BLaER1 treated with 17β-estradiol and CSF1 and Interleukin-3, amounts not matched to agents 10 nM and 100 nM (cell line): ENCODE results near the gene DLGAP1.

Source experiments
- H3K27ac ChIP-seq, 11 experiments: shearing (Covaris generic); formaldehyde crosslinking; 2 replicates each; pipeline ENCODE4 v1.8.1; 2022
- H3K27me3 ChIP-seq, 11 experiments: shearing (Covaris generic); formaldehyde crosslinking; 2 replicates each; pipeline ENCODE4 v1.8.1; 2022
- H3K36me3 ChIP-seq, 11 experiments: shearing (Covaris generic); formaldehyde crosslinking; 2 replicates each; pipeline ENCODE4 v1.8.1; 2022
- H3K4me1 ChIP-seq, 10 experiments: shearing (Covaris generic); formaldehyde crosslinking; 2 replicates each; pipeline ENCODE4 v1.8.1; 2022
- H3K4me2 ChIP-seq, 11 experiments: shearing (Covaris generic); formaldehyde crosslinking; 2 replicates each; pipeline ENCODE4 v1.8.1; 2022
- H3K4me3 ChIP-seq, 10 experiments: shearing (Covaris generic); formaldehyde crosslinking; 2 replicates each; pipeline ENCODE4 v1.8.1; 2022
- H3K9ac ChIP-seq, 11 experiments: shearing (Covaris generic); formaldehyde crosslinking; 2 replicates each; pipeline ENCODE4 v1.8.1; 2022
- H3K9me3 ChIP-seq, 11 experiments: shearing (Covaris generic); formaldehyde crosslinking; replicated peaks in 1 of 11; 2 replicates each; pipeline ENCODE4 v1.8.1; 2022
- H4K20me1 ChIP-seq, 11 experiments: shearing (Covaris generic); formaldehyde crosslinking; 2 replicates each; pipeline ENCODE4 v1.8.1; 2022
- Cebpa-rat ChIP-seq, 11 experiments: shearing (Covaris generic); IDR thresholded peaks; 2 replicates each; pipeline ENCODE4 v1.8.1; 2022

The DLGAP1 gene

GRCh38 chr18:3773303-3773702, 681.8 kb downstream of the DLGAP1 start:
- no peaks in the 10 kb centered on the region for H4K20me1 ChIP-seq
- H3K9ac ChIP-seq = no peak overlapping the region
- no peak overlapping the region for H3K4me2 ChIP-seq
- no peaks in the 10 kb centered on the region for H3K36me3 ChIP-seq
- peaks cover 0 to 6% (median 0%) of the 10 kb centered on the region in 10 experiments; a peak in 1 of 20 replicates for H3K4me1 ChIP-seq
- H3K4me3 ChIP-seq = no peak overlapping the region
- no peak for TF ChIP-seq Cebpa-rat (IDR thresholded peaks at IDR 0.05)
- peaks cover 0 to 17% (median 3%) of the 10 kb centered on the region in 11 experiments; a peak in 5 of 22 replicates for H3K9me3 ChIP-seq
- peaks cover 0 to 13% (median 9%) of the 10 kb centered on the region in 11 experiments; a peak in 12 of 22 replicates for H3K27me3 ChIP-seq
- no peak overlapping the region for H3K27ac ChIP-seq

- Histone ChIP-seq H3K36me3 (no peaks in the 10 kb centered on the region), H3K27me3 (peaks cover 0 to 13% (median 9%) of the 10 kb centered on the region in 11 experiments; a peak in 12 of 22 replicates), H3K4me1 (peaks cover 0 to 6% (median 0%) of the 10 kb centered on the region in 10 experiments; a peak in 1 of 20 replicates), H4K20me1 (no peaks in the 10 kb centered on the region), H3K9me3 (peaks cover under 1 to 19% (median 5%) of the 10 kb centered on the region in 11 experiments; a peak in 21 of 22 replicates), H3K27ac (peak overlapping the region in 1 of 11 experiments; percentile 11; a peak in 1 of 22 replicates), H3K4me2 (peak overlapping the region in 10 of 11 experiments; percentile 1 to 84 (median 40); a peak in 17 of 22 replicates), H3K4me3 (peak overlapping the region in 2 of 10 experiments; percentile 12 to 27; a peak in 2 of 20 replicates), H3K9ac (no peak overlapping the region)
- TF ChIP-seq Cebpa-rat (IDR thresholded peaks at IDR 0.05) = no peak
Measured at GRCh38 chr18:3771121-3771971, 683.8 kb downstream of the DLGAP1 start.

- no peak overlapping the region for H3K4me3 ChIP-seq
- no peak for TF ChIP-seq Cebpa-rat (IDR thresholded peaks at IDR 0.05)
- no peak overlapping the region for H3K9ac ChIP-seq
- H3K27ac ChIP-seq = no peak overlapping the region
- no peaks in the 10 kb centered on the region for H3K4me1 ChIP-seq
- H3K4me2 ChIP-seq = no peak overlapping the region
- peaks cover 27 to 47% (median 34%) of the 10 kb centered on the region in 11 experiments for H3K9me3 ChIP-seq
- no peaks in the 10 kb centered on the region for H4K20me1 ChIP-seq
- H3K36me3 ChIP-seq = no peaks in the 10 kb centered on the region
- H3K27me3 ChIP-seq = no peaks in the 10 kb centered on the region
Measured at GRCh38 chr18:3761266-3761665, 693.8 kb downstream of the DLGAP1 start.

- TF ChIP-seq Cebpa-rat (IDR thresholded peaks at IDR 0.05) = no peak
- H3K4me3 ChIP-seq = no peak overlapping the region
- H3K9ac ChIP-seq = no peak overlapping the region
- H3K4me2 ChIP-seq = no peak overlapping the region
- no peak overlapping the region for H3K27ac ChIP-seq
- H3K4me1 ChIP-seq = no peaks in the 10 kb centered on the region
- no peaks in the 10 kb centered on the region for H3K27me3 ChIP-seq
- H3K36me3 ChIP-seq = no peaks in the 10 kb centered on the region
- no peaks in the 10 kb centered on the region for H4K20me1 ChIP-seq
- peaks cover 22 to 47% (median 30%) of the 10 kb centered on the region in 11 experiments for H3K9me3 ChIP-seq
Measured at GRCh38 chr18:3760741-3761140, 694.4 kb downstream of the DLGAP1 start.

- TF ChIP-seq Cebpa-rat (IDR thresholded peaks at IDR 0.05) = no peak
- Histone ChIP-seq H3K9me3 (peaks cover 10 to 37% (median 16%) of the 10 kb centered on the region in 11 experiments), H3K27ac (no peak overlapping the region), H4K20me1 (no peaks in the 10 kb centered on the region), H3K27me3 (no peaks in the 10 kb centered on the region), H3K36me3 (no peaks in the 10 kb centered on the region), H3K4me3 (no peak overlapping the region), H3K9ac (no peak overlapping the region), H3K4me2 (no peak overlapping the region), H3K4me1 (no peaks in the 10 kb centered on the region)
Measured at GRCh38 chr18:3759099-3759498, 696.0 kb downstream of the DLGAP1 start.

- H3K4me1 ChIP-seq = no peaks in the 10 kb centered on the region
- H3K9me3 ChIP-seq = peaks cover 10 to 37% (median 14%) of the 10 kb centered on the region in 11 experiments
- H3K27ac ChIP-seq = no peak overlapping the region
- H4K20me1 ChIP-seq = no peaks in the 10 kb centered on the region
- no peak for TF ChIP-seq Cebpa-rat (IDR thresholded peaks at IDR 0.05)
- no peak overlapping the region for H3K9ac ChIP-seq
- H3K27me3 ChIP-seq = no peaks in the 10 kb centered on the region
- H3K36me3 ChIP-seq = no peaks in the 10 kb centered on the region
- no peak overlapping the region for H3K4me3 ChIP-seq
- H3K4me2 ChIP-seq = no peak overlapping the region
Measured at GRCh38 chr18:3758531-3758930, 696.6 kb downstream of the DLGAP1 start.

- Histone ChIP-seq H3K4me2 (no peak overlapping the region), H3K36me3 (no peaks in the 10 kb centered on the region)
- no peak for TF ChIP-seq Cebpa-rat (IDR thresholded peaks at IDR 0.05)
Measured at GRCh38 chr18:3757361-3757760, 697.7 kb downstream of the DLGAP1 start.

GRCh38 chr18:3753106-3753505, 702.0 kb downstream of the DLGAP1 start:
- Histone ChIP-seq H3K4me3 (no peak overlapping the region), H3K27ac (no peak overlapping the region), H3K4me2 (no peak overlapping the region), H3K27me3 (no peaks in the 10 kb centered on the region), H3K9ac (no peak overlapping the region), H3K4me1 (peaks cover 0 to 16% (median 0%) of the 10 kb centered on the region in 10 experiments; a peak in 7 of 20 replicates), H3K36me3 (no peaks in the 10 kb centered on the region), H3K9me3 (peaks cover 10 to 45% (median 16%) of the 10 kb centered on the region in 11 experiments), H4K20me1 (no peaks in the 10 kb centered on the region)
- TF ChIP-seq Cebpa-rat (IDR thresholded peaks at IDR 0.05) = no peak

More at GRCh38 chr18:3757361-3757760, 697.7 kb downstream of the DLGAP1 start:
- no peak overlapping the region for H3K9ac ChIP-seq
- H3K27me3 ChIP-seq = no peaks in the 10 kb centered on the region
- no peak overlapping the region for H3K4me3 ChIP-seq
- H3K27ac ChIP-seq = no peak overlapping the region
- H4K20me1 ChIP-seq = no peaks in the 10 kb centered on the region
- H3K4me1 ChIP-seq = no peaks in the 10 kb centered on the region
- peaks cover 10 to 37% (median 14%) of the 10 kb centered on the region in 11 experiments for H3K9me3 ChIP-seq

GRCh38 chr18:3748086-3748485, 707.0 kb downstream of the DLGAP1 start:
- H3K9me3 ChIP-seq = peaks cover 0 to 62% (median 0%) of the 10 kb centered on the region in 11 experiments; a peak in 9 of 22 replicates
- H3K4me3 ChIP-seq = no peak overlapping the region
- TF ChIP-seq Cebpa-rat (IDR thresholded peaks at IDR 0.05) = no peak

More at GRCh38 chr18:3748086-3748485, 707.0 kb downstream of the DLGAP1 start:
- Histone ChIP-seq H3K36me3 (no peaks in the 10 kb centered on the region), H3K9ac (no peak overlapping the region; a peak in 2 of 22 replicates), H3K4me1 (peaks cover 0 to 32% (median 2%) of the 10 kb centered on the region in 10 experiments; a peak in 9 of 20 replicates), H3K27me3 (no peaks in the 10 kb centered on the region), H4K20me1 (no peaks in the 10 kb centered on the region), H3K4me2 (peak overlapping the region in 4 of 11 experiments; percentile 20 to 35 (median 30); a peak in 6 of 22 replicates), H3K27ac (peak overlapping the region in 6 of 11 experiments; percentile 27 to 79 (median 60); a peak in 11 of 22 replicates)
